Lower leg skin (tissue), 4 donors: Measurements from ENCODE around the gene RNF11. TPM values are rescaled to one million over a fixed set of nuclear protein-coding genes. Genes with fewer than 3 reads are reported as not detected.
"Not testable (repeated sequence)": the region's sequence is repeated elsewhere in the genome, so short reads cannot be mapped to it uniquely, and the experiment has no call there.

Experiments
- DNase-seq, 2 donors: peaks; one replicate each; pipeline ENCODE4 v3.0.0-alpha.2; 2019; ENCODE audit warnings: low spot score in 2 of 2
- H3K4me3 ChIP-seq: fragments of 200-600 bp; sonication (generic); 2 replicates; pipeline ENCODE4 v1.5.1; 2017; ENCODE audit warnings: mild to moderate bottlenecking, low read depth; ENCODE audit not compliant: poor library complexity, severe bottlenecking
- POLR2A ChIP-seq, 2 donors: fragments of 450-650 bp; IDR thresholded peaks; one replicate each; pipeline ENCODE4 v1.6.1; 2016 to 2017; ENCODE audit warnings: antibody characterized with exemption in 2 of 2, mild to moderate bottlenecking in 1 of 2, moderate library complexity in 1 of 2
- WGBS, 2 donors: methylation state at CpG; one replicate each; pipeline ENCODE4 v1.1.5; 2018; 5-methylcytosine and 5-hydroxymethylcytosine counted together
- intact Hi-C: fragments of 100-400 bp; cut with DNase I; formaldehyde crosslinking; loops from one replicate; pipeline ENCODE4 v1.15.0; 2023; ENCODE audit warnings: low total_unique reads
- total RNA-seq, 4 donors: library from RNA; depleted of rRNA; stranded (reverse); fragments of >200 nt; gene quantifications; one replicate each; pipeline ENCODE4 v1.1.0, GENCODE V29; 2016
- TF ChIP-seq, protein P1 (sequence below), 3 donors: fragments of 450-650 bp; IDR thresholded peaks; one replicate each; pipeline ENCODE4 v1.5.1; 2016; ENCODE audit warnings: antibody characterized with exemption in 3 of 3, mild to moderate bottlenecking in 3 of 3, moderate library complexity in 2 of 3

RNF11 gene
- total RNA-seq, 4 donors from 2014 or later = 65.4 to 95.3 (median 81.6) TPM

DNA sequence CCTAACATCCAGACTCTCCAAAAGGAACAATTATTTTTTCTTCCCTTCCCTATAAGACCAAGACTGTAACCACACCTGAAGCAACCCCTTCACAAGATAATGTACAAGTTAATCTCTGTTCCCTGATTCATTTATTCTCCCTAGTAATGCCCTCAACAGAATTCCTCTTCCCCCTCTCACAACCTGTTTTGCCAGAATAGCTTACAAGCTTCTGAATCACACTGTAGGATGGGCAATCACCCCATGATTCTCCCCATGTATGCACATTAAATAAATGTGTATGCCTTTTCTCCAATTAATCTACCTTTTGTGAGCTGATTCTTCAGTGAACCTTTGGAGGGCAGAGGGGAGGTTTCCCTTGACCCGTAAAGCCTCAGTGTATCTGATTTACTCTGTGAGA lies 20.9 kb upstream of the RNF11 start:
- WGBS, 2 donors = 92 to 100% methylated on average over 1 of the region's 1 CpG
- H3K4me3 ChIP-seq = no peak overlapping the region
- TF ChIP-seq POLR2A (IDR thresholded peaks at IDR 0.05) = no peak
- TF ChIP-seq, protein P1, sequence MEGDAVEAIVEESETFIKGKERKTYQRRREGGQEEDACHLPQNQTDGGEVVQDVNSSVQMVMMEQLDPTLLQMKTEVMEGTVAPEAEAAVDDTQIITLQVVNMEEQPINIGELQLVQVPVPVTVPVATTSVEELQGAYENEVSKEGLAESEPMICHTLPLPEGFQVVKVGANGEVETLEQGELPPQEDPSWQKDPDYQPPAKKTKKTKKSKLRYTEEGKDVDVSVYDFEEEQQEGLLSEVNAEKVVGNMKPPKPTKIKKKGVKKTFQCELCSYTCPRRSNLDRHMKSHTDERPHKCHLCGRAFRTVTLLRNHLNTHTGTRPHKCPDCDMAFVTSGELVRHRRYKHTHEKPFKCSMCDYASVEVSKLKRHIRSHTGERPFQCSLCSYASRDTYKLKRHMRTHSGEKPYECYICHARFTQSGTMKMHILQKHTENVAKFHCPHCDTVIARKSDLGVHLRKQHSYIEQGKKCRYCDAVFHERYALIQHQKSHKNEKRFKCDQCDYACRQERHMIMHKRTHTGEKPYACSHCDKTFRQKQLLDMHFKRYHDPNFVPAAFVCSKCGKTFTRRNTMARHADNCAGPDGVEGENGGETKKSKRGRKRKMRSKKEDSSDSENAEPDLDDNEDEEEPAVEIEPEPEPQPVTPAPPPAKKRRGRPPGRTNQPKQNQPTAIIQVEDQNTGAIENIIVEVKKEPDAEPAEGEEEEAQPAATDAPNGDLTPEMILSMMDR (IDR thresholded peaks at IDR 0.05) = no peak
- intact Hi-C loops = no loop called here
- DNase-seq = no peak

DNA sequence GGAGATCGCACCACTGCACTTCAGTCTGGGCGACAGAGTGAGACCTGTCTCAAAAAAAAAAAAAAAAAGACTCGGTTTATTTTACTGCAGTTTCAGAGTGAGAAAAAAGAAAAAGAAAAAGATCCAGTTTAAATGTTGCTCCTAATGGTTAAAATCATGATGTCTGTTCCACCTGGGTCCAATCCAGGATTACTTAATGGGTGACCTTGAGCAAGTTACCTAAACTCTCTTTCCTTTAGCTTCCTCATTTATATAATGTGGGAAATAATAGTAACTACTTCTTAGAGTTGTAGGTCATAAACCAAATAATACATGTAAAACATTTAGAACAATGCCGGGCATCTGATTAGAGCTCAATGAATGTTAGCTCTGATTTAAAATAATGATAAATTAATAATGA lies 19.4 kb upstream of the RNF11 start:
- TF ChIP-seq POLR2A (IDR thresholded peaks at IDR 0.05) = no peak
- TF ChIP-seq, protein P1 (IDR thresholded peaks at IDR 0.05) = no peak
- H3K4me3 ChIP-seq = no peak overlapping the region
- 88 to 93% methylated on average over 4 of the region's 4 CpGs for WGBS, 2 donors
- no peak for DNase-seq
- intact Hi-C loops = no loop called here

DNA sequence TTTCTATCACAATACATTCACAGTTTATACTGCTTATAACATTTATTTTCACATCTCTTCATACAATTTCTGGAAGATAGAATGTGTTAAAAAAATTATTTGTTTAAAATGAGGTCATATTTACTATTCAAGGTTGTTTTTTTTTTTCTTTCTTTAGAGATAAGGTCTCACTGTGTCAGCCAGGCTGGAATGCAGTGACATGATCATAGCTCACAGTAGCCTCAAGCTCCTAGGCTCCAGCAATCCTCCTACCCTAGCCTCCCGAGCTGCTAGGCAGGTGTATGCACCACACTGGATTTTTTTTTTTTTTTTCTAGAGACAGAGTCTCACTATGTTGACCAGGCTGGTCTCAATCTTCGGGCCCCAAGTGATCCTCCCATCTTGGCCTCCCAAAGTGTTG lies 19.0 kb upstream of the RNF11 start:
- intact Hi-C loops = no loop called here
- no peak overlapping the region for H3K4me3 ChIP-seq
- no peak for DNase-seq
- 77 to 88% methylated on average over 2 of the region's 2 CpGs for WGBS, 2 donors
- TF ChIP-seq, protein P1 (IDR thresholded peaks at IDR 0.05) = no peak
- no peak for TF ChIP-seq POLR2A (IDR thresholded peaks at IDR 0.05)

DNA sequence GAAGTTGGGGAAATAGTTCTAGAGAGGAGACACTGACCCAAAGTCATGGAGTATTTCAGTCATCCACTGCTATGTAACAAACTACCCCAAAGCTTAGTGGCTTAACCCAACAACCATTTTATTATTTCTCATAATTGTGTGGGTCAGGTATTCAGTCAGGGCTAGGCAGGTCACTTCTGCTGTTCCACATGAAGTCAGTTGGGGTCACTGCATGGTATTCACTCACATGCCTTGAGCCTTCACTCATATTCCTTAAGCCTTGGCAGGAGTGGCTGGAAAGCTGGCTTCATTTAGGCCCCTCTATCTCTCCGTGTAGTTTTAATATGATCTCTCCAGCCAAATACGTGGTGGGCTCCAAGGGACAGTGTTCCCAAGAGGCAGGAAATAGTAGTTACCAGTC lies 17.5 kb upstream of the RNF11 start:
- WGBS, 2 donors = 71 to 82% methylated on average over 2 of the region's 2 CpGs
- TF ChIP-seq POLR2A (IDR thresholded peaks at IDR 0.05) = no peak
- TF ChIP-seq, protein P1 (IDR thresholded peaks at IDR 0.05) = no peak
- intact Hi-C loops = no loop called here
- H3K4me3 ChIP-seq = no peak overlapping the region
- DNase-seq = no peak

DNA sequence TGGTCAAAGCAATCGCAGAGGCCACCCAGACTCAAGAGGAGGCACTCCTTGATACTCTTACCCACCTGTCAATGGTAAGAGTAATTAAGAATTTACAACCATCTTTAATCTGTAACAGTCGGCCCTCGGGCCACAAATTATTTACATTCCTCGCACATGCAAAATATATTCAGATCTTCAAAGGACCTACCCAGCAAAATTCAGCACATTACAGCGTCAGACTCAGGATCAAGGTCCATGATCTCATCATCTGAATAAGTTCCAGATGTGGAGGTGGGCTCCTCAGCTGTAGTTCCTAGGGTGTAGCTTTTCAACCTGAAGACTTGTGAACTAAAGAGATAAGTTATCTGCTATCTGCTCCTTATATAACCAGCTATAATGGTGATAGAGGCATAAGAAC lies 17.1 kb upstream of the RNF11 start:
- no peak overlapping the region for H3K4me3 ChIP-seq
- intact Hi-C loops = no loop called here
- no peak for TF ChIP-seq POLR2A (IDR thresholded peaks at IDR 0.05)
- TF ChIP-seq, protein P1 (IDR thresholded peaks at IDR 0.05) = no peak
- WGBS, 2 donors = 60 to 61% methylated on average over 5 of the region's 5 CpGs
- DNase-seq = no peak

DNA sequence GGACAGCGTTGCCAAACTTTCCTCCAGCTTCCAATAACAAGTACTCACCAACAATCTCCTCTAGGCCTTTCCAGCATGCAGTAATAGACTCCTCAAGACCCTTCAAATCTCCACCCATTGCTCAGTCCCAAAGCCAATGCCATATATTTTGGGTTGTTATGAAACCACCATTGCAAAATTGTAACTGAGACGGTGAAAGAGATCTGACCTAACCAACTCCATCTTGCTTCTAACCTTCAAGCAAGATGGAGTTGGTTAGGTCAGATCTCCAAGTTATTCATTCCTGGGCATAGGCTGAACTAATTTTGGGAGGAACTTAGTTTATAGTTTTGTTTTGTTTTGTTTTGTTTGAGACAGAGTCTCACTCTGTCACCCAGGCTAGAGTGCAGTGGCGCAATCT lies 14.5 kb upstream of the RNF11 start:
- 95 to 96% methylated on average over 3 of the region's 3 CpGs for WGBS, 2 donors
- H3K4me3 ChIP-seq, DNase-seq, intact Hi-C loops: not testable (repeated sequence)
